Measurements from ENCODE around the gene MXRA7. TPM values are rescaled to one million over a fixed set of nuclear protein-coding genes. Genes with fewer than 3 reads are reported as not detected.
"Not testable (repeated sequence)": the region's sequence is repeated elsewhere in the genome, so short reads cannot be mapped to it uniquely, and the experiment has no call there.

Gene MXRA7
- total RNA-seq, 4 donors from 2014 or later: 44.5 to 67.8 (median 56.9) TPM

GRCh38 chr17:76641501-76641900, 69.3 kb downstream of the MXRA7 start:
- no peaks in the 10 kb centered on the region for H3K9me3 ChIP-seq
- peak in 1 of 2 donors; percentile 1 for DNase-seq (ENCODE audit: low spot score in 2 of 2)
- H3K4me3 ChIP-seq: no peak overlapping the region
- 62% methylated on average over 3 of the region's 3 CpGs for WGBS
- H3K4me1 ChIP-seq: peaks cover 11% of the 10 kb centered on the region
- TF ChIP-seq CTCF (IDR thresholded peaks at IDR 0.05): no peak
- TF ChIP-seq POLR2AphosphoS5 (IDR thresholded peaks at IDR 0.05): no peak
- TF ChIP-seq EP300 (IDR thresholded peaks at IDR 0.05): no peak
- TF ChIP-seq POLR2A (IDR thresholded peaks at IDR 0.05): no peak
- no peaks in the 10 kb centered on the region for H3K27me3 ChIP-seq
- no peaks in the 10 kb centered on the region for H3K36me3 ChIP-seq
- no peak overlapping the region for H3K27ac ChIP-seq

- Histone ChIP-seq H3K27me3 (no peaks in the 10 kb centered on the region), H3K27ac (no peak overlapping the region), H3K36me3 (no peaks in the 10 kb centered on the region), H3K4me1 (peaks cover 11% of the 10 kb centered on the region), H3K4me3 (no peak overlapping the region), H3K9me3 (no peaks in the 10 kb centered on the region)
- WGBS: 80% methylated on average over 6 of the region's 6 CpGs
- no peak for TF ChIP-seq POLR2A (IDR thresholded peaks at IDR 0.05)
- no peak for TF ChIP-seq POLR2AphosphoS5 (IDR thresholded peaks at IDR 0.05)
- no peak for TF ChIP-seq CTCF (IDR thresholded peaks at IDR 0.05)
- DNase-seq (ENCODE audit: low spot score in 2 of 2): no peak
Observed at GRCh38 chr17:76640550-76641380, 70.0 kb downstream of the MXRA7 start.

GRCh38 chr17:76638263-76638662, 72.5 kb downstream of the MXRA7 start:
- Histone ChIP-seq H3K4me3 (no peak overlapping the region), H3K27me3 (no peaks in the 10 kb centered on the region), H3K36me3 (no peaks in the 10 kb centered on the region), H3K4me1 (peaks cover 3% of the 10 kb centered on the region), H3K9me3 (no peaks in the 10 kb centered on the region), H3K27ac (no peak overlapping the region)
- no peak for DNase-seq (ENCODE audit: low spot score in 2 of 2)
- TF ChIP-seq CTCF (IDR thresholded peaks at IDR 0.05): no peak
- no peak for TF ChIP-seq POLR2A (IDR thresholded peaks at IDR 0.05)
- no peak for TF ChIP-seq EP300 (IDR thresholded peaks at IDR 0.05)
- no peak for TF ChIP-seq POLR2AphosphoS5 (IDR thresholded peaks at IDR 0.05)
- 92% methylated on average over 10 of the region's 10 CpGs for WGBS

GRCh38 chr17:76636486-76637206, 74.1 kb downstream of the MXRA7 start:
- not testable (repeated sequence) for H3K9me3 ChIP-seq, H3K4me1 ChIP-seq, H3K27ac ChIP-seq, H3K27me3 ChIP-seq, H3K4me3 ChIP-seq, H3K36me3 ChIP-seq
- WGBS: 85% methylated on average over 27 of the region's 27 CpGs
- peak in 1 of 2 donors; percentile 15 for DNase-seq (ENCODE audit: low spot score in 2 of 2)

GRCh38 chr17:76635659-76636360, 75.0 kb downstream of the MXRA7 start:
- Histone ChIP-seq H3K27me3 (no peaks in the 10 kb centered on the region), H3K4me1 (no peaks in the 10 kb centered on the region), H3K36me3 (no peaks in the 10 kb centered on the region), H3K9me3 (no peaks in the 10 kb centered on the region), H3K4me3 (no peak overlapping the region), H3K27ac (no peak overlapping the region)
- 75% methylated on average over 8 of the region's 8 CpGs for WGBS
- DNase-seq (ENCODE audit: low spot score in 2 of 2): no peak
- TF ChIP-seq POLR2A (IDR thresholded peaks at IDR 0.05): no peak
- no peak for TF ChIP-seq POLR2AphosphoS5 (IDR thresholded peaks at IDR 0.05)
- TF ChIP-seq CTCF (IDR thresholded peaks at IDR 0.05): no peak
- TF ChIP-seq EP300 (IDR thresholded peaks at IDR 0.05): no peak
